OCI-LY3 (cell line): ENCODE results near the gene NUDT21.

Source experiments
- EZH2phosphoT487 ChIP-seq: fragments of 200-600 bp; shearing (Covaris generic); IDR thresholded peaks from 2 replicates; pipeline ENCODE4 v1.6.1; 2018; ENCODE audit warnings: antibody characterized with exemption, mixed run types, low read depth
- TF ChIP-seq, protein P1 (sequence below): fragments of 200-600, 300-600 bp; sonication (generic); IDR thresholded peaks from 2 replicates; pipeline ENCODE4 v1.5.1; 2014; ENCODE audit warnings: antibody characterized with exemption, low read length, low read depth

DNA sequence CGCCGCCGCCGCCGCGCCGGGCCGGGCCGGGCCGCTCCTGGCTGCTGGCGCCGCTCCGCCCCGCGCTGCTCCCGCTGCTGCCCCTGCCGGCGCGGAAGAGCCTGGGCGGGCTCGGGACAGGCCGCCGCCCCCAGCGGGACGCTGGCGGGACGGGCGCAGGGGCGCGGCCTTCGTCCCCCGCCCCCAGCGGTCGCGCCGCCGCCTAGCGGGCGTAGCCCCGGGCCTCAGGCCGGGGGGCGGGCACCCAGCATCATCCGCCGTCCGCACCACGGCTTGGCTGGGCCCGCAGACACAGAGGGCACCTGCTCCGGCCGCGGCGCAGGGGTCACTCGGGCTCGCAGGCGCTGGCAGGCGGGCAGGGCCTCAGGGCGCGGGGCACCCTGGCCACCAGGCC lies 25.7 kb downstream of the NUDT21 start, which contains the start of gene AMFR:
- TF ChIP-seq, protein P1, sequence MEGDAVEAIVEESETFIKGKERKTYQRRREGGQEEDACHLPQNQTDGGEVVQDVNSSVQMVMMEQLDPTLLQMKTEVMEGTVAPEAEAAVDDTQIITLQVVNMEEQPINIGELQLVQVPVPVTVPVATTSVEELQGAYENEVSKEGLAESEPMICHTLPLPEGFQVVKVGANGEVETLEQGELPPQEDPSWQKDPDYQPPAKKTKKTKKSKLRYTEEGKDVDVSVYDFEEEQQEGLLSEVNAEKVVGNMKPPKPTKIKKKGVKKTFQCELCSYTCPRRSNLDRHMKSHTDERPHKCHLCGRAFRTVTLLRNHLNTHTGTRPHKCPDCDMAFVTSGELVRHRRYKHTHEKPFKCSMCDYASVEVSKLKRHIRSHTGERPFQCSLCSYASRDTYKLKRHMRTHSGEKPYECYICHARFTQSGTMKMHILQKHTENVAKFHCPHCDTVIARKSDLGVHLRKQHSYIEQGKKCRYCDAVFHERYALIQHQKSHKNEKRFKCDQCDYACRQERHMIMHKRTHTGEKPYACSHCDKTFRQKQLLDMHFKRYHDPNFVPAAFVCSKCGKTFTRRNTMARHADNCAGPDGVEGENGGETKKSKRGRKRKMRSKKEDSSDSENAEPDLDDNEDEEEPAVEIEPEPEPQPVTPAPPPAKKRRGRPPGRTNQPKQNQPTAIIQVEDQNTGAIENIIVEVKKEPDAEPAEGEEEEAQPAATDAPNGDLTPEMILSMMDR, result peak; percentile 25
- no peak for TF ChIP-seq EZH2phosphoT487
